ENCODE measurements around the gene SPATA13.
"Not testable (repeated sequence)": the region's sequence is repeated elsewhere in the genome, so short reads cannot be mapped to it uniquely, and the experiment has no call there.

The SPATA13 gene

DNA sequence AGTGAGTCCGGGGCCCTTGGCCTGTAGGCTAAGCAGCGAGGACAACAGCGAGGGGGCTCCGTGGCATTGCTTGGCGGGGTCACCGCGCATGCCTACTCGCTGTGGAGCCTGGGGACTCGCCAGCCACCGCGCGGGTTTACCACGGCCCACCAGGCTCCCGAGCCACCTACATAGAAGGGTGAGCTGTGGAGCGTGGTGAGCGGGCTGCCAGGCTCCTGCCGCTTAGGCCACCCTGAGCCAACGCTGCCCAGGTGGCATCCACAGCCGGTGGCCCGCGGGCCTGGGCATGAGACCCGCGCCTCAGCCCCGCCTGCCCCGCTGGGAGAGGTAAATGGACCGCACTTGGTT lies 180.1 kb downstream of the SPATA13 start:
- Histone ChIP-seq H3K27me3 (ENCODE audit: insufficient read depth, low read length) (no peaks in the 10 kb centered on the region), H3K9me3 (ENCODE audit: insufficient read depth, low read depth, low read length) (no peaks in the 10 kb centered on the region; the same call in 1 of the 2 replicates), H3K36me3 (ENCODE audit: insufficient read depth, low read depth, low read length) (no peaks in the 10 kb centered on the region), H3K27ac (ENCODE audit: low read length) (no peak overlapping the region), H3K4me3 (ENCODE audit: low read length) (no peak overlapping the region), H3K4me1 (ENCODE audit: insufficient read depth, low read length) (no peaks in the 10 kb centered on the region), H3K9ac (ENCODE audit: low read depth, low read length) (no peak overlapping the region)

DNA sequence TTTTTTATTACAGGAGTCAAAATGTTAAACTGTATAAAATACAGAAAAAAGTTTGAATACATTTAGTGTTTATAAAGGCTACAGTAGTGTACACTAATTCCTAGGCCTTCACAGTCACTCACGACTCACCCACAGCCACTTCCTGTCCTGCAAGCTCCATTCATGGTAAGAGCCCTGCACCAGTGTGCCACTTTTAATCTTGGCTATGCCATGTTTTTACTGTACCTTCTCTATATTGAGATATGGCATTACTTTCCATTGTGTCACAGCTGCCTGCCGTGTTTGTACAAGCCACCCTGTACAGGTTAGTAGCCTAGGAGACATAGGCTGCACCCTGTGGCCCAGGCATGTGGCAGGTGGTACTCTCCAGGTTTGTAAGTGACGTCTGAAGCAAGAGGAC lies 180.9 kb downstream of the SPATA13 start:
- H3K9me3 ChIP-seq (ENCODE audit: insufficient read depth, low read depth, low read length), result no peaks in the 10 kb centered on the region; the same call in 1 of the 2 replicates
- H3K9ac ChIP-seq (ENCODE audit: low read depth, low read length), result no peak overlapping the region
- no peaks in the 10 kb centered on the region for H3K27me3 ChIP-seq (ENCODE audit: insufficient read depth, low read length)
- no peaks in the 10 kb centered on the region for H3K36me3 ChIP-seq (ENCODE audit: insufficient read depth, low read depth, low read length)
- H3K4me3 ChIP-seq (ENCODE audit: low read length), result no peak overlapping the region
- no peak overlapping the region for H3K27ac ChIP-seq (ENCODE audit: low read length)
- no peaks in the 10 kb centered on the region for H3K4me1 ChIP-seq (ENCODE audit: insufficient read depth, low read length)

DNA sequence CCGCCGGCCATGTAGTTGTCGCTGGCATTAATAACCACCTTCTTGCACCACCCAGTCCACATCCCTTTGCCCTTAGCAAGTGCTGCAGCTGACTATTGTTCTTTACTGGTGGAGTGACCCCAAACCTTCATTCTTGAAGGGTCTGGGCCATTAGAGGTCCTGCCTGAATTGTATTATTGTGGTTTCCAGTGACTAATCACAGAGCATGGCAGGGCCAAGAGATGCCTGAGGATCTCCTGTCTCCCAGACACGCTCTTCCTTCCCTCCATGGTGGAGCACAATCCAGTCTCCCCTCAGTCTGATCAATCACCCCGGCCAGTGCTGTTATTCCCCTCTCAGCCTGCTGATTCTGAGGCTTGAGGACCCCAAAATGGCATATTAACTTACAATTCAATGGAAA lies 187.9 kb downstream of the SPATA13 start:
- no peak overlapping the region for H3K4me3 ChIP-seq (ENCODE audit: low read length)
- H3K27ac ChIP-seq (ENCODE audit: low read length), result no peak overlapping the region
- H3K36me3 ChIP-seq (ENCODE audit: insufficient read depth, low read depth, low read length), result no peaks in the 10 kb centered on the region
- no peaks in the 10 kb centered on the region for H3K4me1 ChIP-seq (ENCODE audit: insufficient read depth, low read length)
- H3K9ac ChIP-seq (ENCODE audit: low read depth, low read length), result no peak overlapping the region
- no peaks in the 10 kb centered on the region for H3K27me3 ChIP-seq (ENCODE audit: insufficient read depth, low read length)
- H3K9me3 ChIP-seq (ENCODE audit: insufficient read depth, low read depth, low read length), result no peaks in the 10 kb centered on the region

DNA sequence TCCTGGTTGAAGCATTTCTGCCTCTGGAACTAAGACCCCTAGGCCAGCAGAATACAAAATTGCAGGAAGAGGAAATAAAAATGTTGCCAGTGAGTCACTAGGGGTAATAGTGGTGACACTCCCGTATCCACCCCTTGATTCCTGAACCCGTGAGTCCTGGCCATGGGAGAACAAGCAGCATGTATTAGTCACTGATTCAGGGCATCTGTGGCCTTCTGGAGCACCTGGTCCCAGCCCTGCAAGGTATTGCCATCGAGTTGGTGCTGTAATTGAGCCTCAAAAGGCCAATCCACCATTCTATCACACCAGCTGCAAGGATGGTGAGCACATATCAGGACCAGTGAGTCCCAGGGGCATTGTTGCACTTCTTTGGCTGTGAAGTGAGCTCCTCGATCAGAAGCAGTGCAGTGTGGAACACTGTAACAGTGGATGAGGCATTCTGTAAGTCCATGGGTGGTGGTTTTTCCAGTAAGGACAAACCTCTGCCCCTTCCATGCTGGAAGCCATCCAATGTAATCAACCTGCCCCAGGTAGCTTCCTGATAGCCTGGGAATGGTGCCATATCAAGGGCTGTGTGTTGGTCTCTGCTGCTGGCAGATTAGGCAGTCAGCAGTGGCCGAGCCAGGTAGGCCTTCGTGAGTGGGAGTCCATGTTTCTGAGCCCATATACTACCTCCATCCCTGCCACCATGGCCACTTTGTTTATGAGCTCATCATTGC lies 188.4 kb downstream of the SPATA13 start:
- no peak overlapping the region for H3K9ac ChIP-seq (ENCODE audit: low read depth, low read length)
- H3K9me3 ChIP-seq (ENCODE audit: insufficient read depth, low read depth, low read length), result no peaks in the 10 kb centered on the region
- no peaks in the 10 kb centered on the region for H3K27me3 ChIP-seq (ENCODE audit: insufficient read depth, low read length)
- no peak overlapping the region for H3K27ac ChIP-seq (ENCODE audit: low read length)
- no peaks in the 10 kb centered on the region for H3K4me1 ChIP-seq (ENCODE audit: insufficient read depth, low read length)
- H3K4me3 ChIP-seq (ENCODE audit: low read length), result no peak overlapping the region
- H3K36me3 ChIP-seq (ENCODE audit: insufficient read depth, low read depth, low read length), result no peaks in the 10 kb centered on the region

DNA sequence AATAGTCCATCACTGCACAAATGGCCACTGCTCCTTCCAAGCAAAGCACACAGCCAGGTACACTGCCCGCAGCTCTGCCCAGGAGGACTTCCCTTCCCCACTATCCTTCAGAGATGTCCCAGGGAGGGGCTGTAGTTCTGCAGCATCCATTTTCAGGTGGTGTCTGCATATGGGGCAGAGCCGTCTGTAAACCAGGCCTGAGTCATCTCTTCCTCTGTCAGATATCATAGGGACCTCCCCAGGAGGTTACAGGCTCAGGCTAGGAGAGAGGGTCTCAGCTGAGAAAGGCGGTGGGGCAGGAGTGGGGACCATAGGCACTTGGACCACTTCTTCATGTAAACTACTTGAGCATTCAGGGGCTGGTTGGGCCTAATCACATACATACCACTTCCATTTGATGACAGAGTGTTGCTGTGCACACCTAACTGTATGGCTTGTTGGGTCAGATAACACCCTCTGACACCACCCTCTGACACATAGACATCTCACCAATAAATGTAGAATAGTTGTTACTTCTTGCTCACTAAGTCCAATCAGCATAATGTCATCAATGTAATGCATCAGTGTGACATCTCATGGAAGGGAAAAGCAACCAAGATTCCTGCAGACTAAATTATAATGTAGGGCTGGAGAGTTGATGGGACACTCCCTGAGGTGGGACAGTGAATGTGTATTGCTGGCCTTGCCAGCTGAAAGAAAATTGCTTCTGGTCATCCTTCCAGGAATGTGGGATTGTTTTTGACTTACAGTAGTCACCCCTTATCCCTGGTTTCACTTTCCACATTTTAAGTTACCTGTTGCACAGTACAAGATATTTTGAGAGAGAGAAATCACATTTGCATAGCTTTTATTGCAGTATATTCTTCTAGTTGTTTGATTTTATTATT lies 189.5 kb downstream of the SPATA13 start:
- not testable (repeated sequence) for H3K4me1 ChIP-seq (ENCODE audit: insufficient read depth, low read length); H3K9me3 ChIP-seq (ENCODE audit: insufficient read depth, low read depth, low read length); H3K27me3 ChIP-seq (ENCODE audit: insufficient read depth, low read length); H3K36me3 ChIP-seq (ENCODE audit: insufficient read depth, low read depth, low read length); H3K4me3 ChIP-seq (ENCODE audit: low read length); H3K9ac ChIP-seq (ENCODE audit: low read depth, low read length); H3K27ac ChIP-seq (ENCODE audit: low read length)

DNA sequence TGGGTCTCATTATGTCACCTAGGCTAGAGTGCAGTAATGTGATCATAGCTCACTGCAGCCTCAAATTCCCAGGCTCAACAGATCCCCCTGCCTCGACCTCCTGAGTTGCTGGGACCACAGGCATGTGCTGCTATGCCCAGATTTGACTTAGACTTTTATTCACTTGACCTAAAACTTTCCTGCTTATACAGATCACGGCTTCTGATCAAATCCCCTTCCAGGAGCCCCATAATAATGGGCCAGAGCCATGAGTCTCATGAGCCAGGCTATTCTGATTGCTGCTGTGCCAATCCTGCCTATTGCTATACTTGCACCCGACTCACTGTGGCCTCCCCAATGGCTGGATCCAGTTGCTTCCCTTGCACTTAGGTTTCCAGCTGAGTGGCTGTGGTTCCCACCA lies 190.9 kb downstream of the SPATA13 start:
- no peaks in the 10 kb centered on the region for H3K36me3 ChIP-seq (ENCODE audit: insufficient read depth, low read depth, low read length)
- H3K27me3 ChIP-seq (ENCODE audit: insufficient read depth, low read length), result no peaks in the 10 kb centered on the region
- H3K4me1 ChIP-seq (ENCODE audit: insufficient read depth, low read length), result no peaks in the 10 kb centered on the region
- peaks cover 5% of the 10 kb centered on the region for H3K9me3 ChIP-seq (ENCODE audit: insufficient read depth, low read depth, low read length)
- H3K4me3 ChIP-seq (ENCODE audit: low read length), result no peak overlapping the region
- H3K9ac ChIP-seq (ENCODE audit: low read depth, low read length), result no peak overlapping the region
- H3K27ac ChIP-seq (ENCODE audit: low read length), result no peak overlapping the region

DNA sequence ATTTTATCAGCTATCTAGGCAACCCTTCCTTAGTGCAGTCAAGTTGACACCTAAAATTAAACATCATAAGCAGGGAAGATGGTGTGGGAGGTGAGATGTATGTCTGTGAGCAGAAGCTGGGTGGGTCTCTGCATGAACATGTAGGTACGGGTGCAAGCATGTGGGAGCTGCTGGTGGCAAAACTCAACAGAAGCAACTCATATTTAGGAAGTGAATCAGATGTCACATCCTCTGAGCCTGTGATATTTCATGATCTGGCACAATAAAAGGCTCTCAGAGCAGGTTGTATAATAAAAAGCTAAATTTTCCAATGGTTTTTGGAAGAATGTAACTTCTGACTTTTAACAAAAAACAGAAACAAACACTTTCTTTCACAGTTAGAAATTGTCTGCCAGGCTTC lies 193.2 kb downstream of the SPATA13 start:
- no peak overlapping the region for H3K4me3 ChIP-seq (ENCODE audit: low read length)
- H3K36me3 ChIP-seq (ENCODE audit: insufficient read depth, low read depth, low read length), result no peaks in the 10 kb centered on the region
- H3K9me3 ChIP-seq (ENCODE audit: insufficient read depth, low read depth, low read length), result peaks cover 8% of the 10 kb centered on the region
- H3K27ac ChIP-seq (ENCODE audit: low read length), result no peak overlapping the region
- H3K27me3 ChIP-seq (ENCODE audit: insufficient read depth, low read length), result no peaks in the 10 kb centered on the region
- no peaks in the 10 kb centered on the region for H3K4me1 ChIP-seq (ENCODE audit: insufficient read depth, low read length)
- no peak overlapping the region for H3K9ac ChIP-seq (ENCODE audit: low read depth, low read length)

DNA sequence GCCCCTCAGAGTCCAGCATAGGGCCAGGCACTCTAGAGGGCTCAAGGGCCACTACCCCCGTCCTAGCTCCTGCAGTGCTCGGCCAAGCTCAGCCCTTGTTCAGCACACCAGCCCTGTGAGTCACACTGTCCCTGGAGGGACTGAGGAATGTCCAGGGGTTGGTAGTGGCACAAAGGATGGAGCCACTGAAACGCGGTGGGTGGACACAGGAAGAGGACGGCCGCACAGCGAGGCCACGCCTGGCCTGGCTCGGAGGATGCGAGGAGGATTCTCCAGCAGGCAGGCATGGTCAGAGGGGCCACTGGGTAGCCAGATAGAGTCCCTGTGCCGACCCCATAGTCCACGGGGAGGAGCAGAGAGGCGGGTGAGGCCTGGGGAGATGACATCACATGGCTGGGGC lies 194.6 kb downstream of the SPATA13 start:
- Histone ChIP-seq H3K36me3 (ENCODE audit: insufficient read depth, low read depth, low read length) (no peaks in the 10 kb centered on the region), H3K4me3 (ENCODE audit: low read length) (no peak overlapping the region), H3K27me3 (ENCODE audit: insufficient read depth, low read length) (no peaks in the 10 kb centered on the region), H3K9ac (ENCODE audit: low read depth, low read length) (no peak overlapping the region), H3K4me1 (ENCODE audit: insufficient read depth, low read length) (no peaks in the 10 kb centered on the region), H3K9me3 (ENCODE audit: insufficient read depth, low read depth, low read length) (peaks cover 8% of the 10 kb centered on the region), H3K27ac (ENCODE audit: low read length) (no peak overlapping the region)

DNA sequence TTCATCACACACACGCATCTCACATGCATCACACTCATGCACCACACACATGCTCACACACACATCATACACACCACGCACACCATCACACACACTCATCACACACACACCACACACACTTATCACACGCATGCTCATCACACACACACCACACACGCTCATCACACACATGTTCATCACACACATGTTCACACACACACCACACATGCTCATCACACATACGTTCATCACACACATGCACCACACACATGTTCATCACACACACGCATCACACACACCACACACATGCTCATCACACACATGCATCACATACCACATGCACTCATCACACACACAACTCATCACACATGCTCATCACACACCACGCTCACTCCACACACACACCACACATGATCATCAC lies 195.8 kb downstream of the SPATA13 start:
- Histone ChIP-seq H3K36me3 (ENCODE audit: insufficient read depth, low read depth, low read length) (no peaks in the 10 kb centered on the region), H3K4me1 (ENCODE audit: insufficient read depth, low read length) (no peaks in the 10 kb centered on the region), H3K27ac (ENCODE audit: low read length) (no peak overlapping the region), H3K9ac (ENCODE audit: low read depth, low read length) (no peak overlapping the region), H3K27me3 (ENCODE audit: insufficient read depth, low read length) (no peaks in the 10 kb centered on the region), H3K9me3 (ENCODE audit: insufficient read depth, low read depth, low read length) (peaks cover 8% of the 10 kb centered on the region), H3K4me3 (ENCODE audit: low read length) (no peak overlapping the region)

Measured in iPS-20b (cell line).